Measurements from ENCODE around the gene EBF3. TPM values are rescaled to one million over a fixed set of nuclear protein-coding genes. Genes with fewer than 3 reads are reported as not detected.

EBF3 gene
- total RNA-seq, 1 experiment from 2014 or later, result 0.12 TPM

- no peaks in the 10 kb centered on the region for H3K79me2 ChIP-seq (ENCODE audit: insufficient read depth, low read length)
- H3K4me2 ChIP-seq (ENCODE audit: low read length), result no peak overlapping the region
- H4K20me1 ChIP-seq (ENCODE audit: insufficient read depth), result no peaks in the 10 kb centered on the region
- no peak overlapping the region for H3K4me3 ChIP-seq (replicated peaks in 1 of 2; ENCODE audit: low read depth in 1 of 2, low read length in 2 of 2)
- ATAC-seq (no peak), DNase-seq (ENCODE audit: low read depth, low spot score) (no peak)
- no peaks in the 10 kb centered on the region for H3K36me3 ChIP-seq (ENCODE audit: control insufficient read depth in 1 of 2, insufficient read depth in 2 of 2, low read length in 2 of 2)
- no peak overlapping the region for H3K9ac ChIP-seq (ENCODE audit: low read length)
- ChIA-PET CTCF (no interaction called here), RAD21 (ENCODE audit: low non-redundant PET in 1 of 2, low total read pairs in 2 of 2, uncharacterized antibody in 2 of 2, unreplicated experiment in 2 of 2) (no interaction called here), POLR2A (no interaction called here)
- H3K27me3 ChIP-seq (ENCODE audit: insufficient read depth, low read length), result no peaks in the 10 kb centered on the region
- no peak overlapping the region for H3K27ac ChIP-seq (ENCODE audit: low read depth, low read length)
- no peaks in the 10 kb centered on the region for H3K4me1 ChIP-seq (ENCODE audit: control insufficient read depth in 1 of 2, insufficient read depth in 2 of 2, low read length in 2 of 2)
- intact Hi-C loops (cut with micrococcal nuclease), result loop anchor here (10.0 kb wide), 1 partner anchor 104 kb away; no protein-coding TSS in a partner anchor
- H3K9me3 ChIP-seq (ENCODE audit: control insufficient read depth in 1 of 2, insufficient read depth in 1 of 2, low read depth in 1 of 2, low read length in 2 of 2), result no peaks in the 10 kb centered on the region
- no peak for TF ChIP-seq JUND (IDR thresholded peaks at IDR 0.05)
- no peak for TF ChIP-seq TCF7L2 (IDR thresholded peaks at IDR 0.05; ENCODE audit: borderline replicate concordance, extremely low read depth, insufficient read depth, insufficient read length)
- TF ChIP-seq ZFX (IDR thresholded peaks at IDR 0.05), result no peak
- TF ChIP-seq SRF (IDR thresholded peaks at IDR 0.05; ENCODE audit: low read depth), result no peak
- TF ChIP-seq EZH2phosphoT487 (IDR thresholded peaks at IDR 0.05; ENCODE audit: borderline replicate concordance), result no peak
- TF ChIP-seq CTCF (IDR thresholded peaks at IDR 0.05 in 2 of 3, conservative IDR thresholded peaks at IDR 0.05 in 1 of 3; ENCODE audit: borderline replicate concordance in 1 of 3, insufficient read depth in 1 of 3, low read depth in 2 of 3, low read length in 2 of 3), result no peak
- TF ChIP-seq POLR2A (IDR thresholded peaks at IDR 0.05; ENCODE audit: borderline replicate concordance, extremely low read depth, insufficient read depth, insufficient read length), result no peak
- no peak for TF ChIP-seq ZBTB33 (IDR thresholded peaks at IDR 0.05; ENCODE audit: extremely low read depth, insufficient replicate concordance, low read length)
- no peak for TF ChIP-seq FOSL1 (IDR thresholded peaks at IDR 0.05; ENCODE audit: low read depth)
- no peak for TF ChIP-seq CEBPB (IDR thresholded peaks at IDR 0.05; ENCODE audit: low read depth)
- no peak for TF ChIP-seq CBX3 (IDR thresholded peaks at IDR 0.05; ENCODE audit: low read depth)
- TF ChIP-seq REST (IDR thresholded peaks at IDR 0.05; ENCODE audit: low read depth), result no peak
- TF ChIP-seq EGR1 (IDR thresholded peaks at IDR 0.05; ENCODE audit: low read depth), result no peak
- no peak for TF ChIP-seq ZNF274 (IDR thresholded peaks at IDR 0.05; ENCODE audit: low read depth, low read length)
- no peak for TF ChIP-seq SP1 (IDR thresholded peaks at IDR 0.05; ENCODE audit: low read depth)
- TF ChIP-seq RAD21 (IDR thresholded peaks at IDR 0.05; ENCODE audit: low read depth), result no peak
- no peak for TF ChIP-seq ELF1 (IDR thresholded peaks at IDR 0.05; ENCODE audit: borderline replicate concordance, low read depth)
- TF ChIP-seq SIN3A (IDR thresholded peaks at IDR 0.05; ENCODE audit: low read depth), result no peak
- TF ChIP-seq ATF3 (IDR thresholded peaks at IDR 0.05), result no peak
- H2AFZ ChIP-seq (ENCODE audit: low read depth, low read length, poor library complexity, severe bottlenecking), result no peak overlapping the region
- no peaks in the 10 kb centered on the region for H3K9me2 ChIP-seq (ENCODE audit: insufficient read depth)
- no TSS peak for BruUV-seq (replicated peaks)
Measured at GRCh38 chr10:129870474-129870757, 93.7 kb downstream of the EBF3 start.

All from HCT116 (cell line).